Measurements from ENCODE around the gene VRK1. TPM values are rescaled to one million over a fixed set of nuclear protein-coding genes. Genes with fewer than 3 reads are reported as not detected.

VRK1 gene
- total and polyA plus RNA-seq, 2 of the 8 experiments (the other 6 are each of a cell fraction or from before 2014, with no cell fraction given) = 24.2 to 64.8 TPM

- TF ChIP-seq CEBPB (IDR thresholded peaks at IDR 0.05; ENCODE audit: low read depth, low read length) (no peak), KDM4A (IDR thresholded peaks at IDR 0.05; ENCODE audit: low read depth, low read length, severe bottlenecking) (no peak), SUZ12 (IDR thresholded peaks at IDR 0.05; ENCODE audit: low read length) (no peak), SIN3A (conservative IDR thresholded peaks at IDR 0.05 in 1 of 2, IDR thresholded peaks at IDR 0.05 in 1 of 2; ENCODE audit: low read depth in 1 of 2, low read length in 2 of 2) (no peak), RBBP5 (IDR thresholded peaks at IDR 0.05; ENCODE audit: borderline replicate concordance, low read depth, low read length) (no peak), TEAD4 (IDR thresholded peaks at IDR 0.05; ENCODE audit: low read depth, low read length) (no peak), NANOG (IDR thresholded peaks at IDR 0.05; ENCODE audit: insufficient read depth, low read depth, low read length, poor library complexity, severe bottlenecking) (no peak), CTBP2 (IDR thresholded peaks at IDR 0.05; ENCODE audit: borderline replicate concordance, insufficient read depth, insufficient read length, low read length) (no peak), MAX (IDR thresholded peaks at IDR 0.05) (no peak), ASH2L (IDR thresholded peaks at IDR 0.05; ENCODE audit: low read length) (no peak), HDAC6 (IDR thresholded peaks at IDR 0.05; ENCODE audit: low read depth, low read length) (no peak), CREB1 (IDR thresholded peaks at IDR 0.05) (no peak), EGR1 (IDR thresholded peaks at IDR 0.05; ENCODE audit: borderline replicate concordance, low read depth, low read length) (no peak), RFX5 (IDR thresholded peaks at IDR 0.05; ENCODE audit: borderline replicate concordance, low read depth, low read length) (no peak)
- CTCF ChIA-PET (ENCODE audit: partially characterized antibody) = interaction anchor here (0.8 kb wide), 1 partner anchor 15 kb away, joined by 3 read pairs; no protein-coding TSS in a partner anchor
- no peak overlapping the region for H3K4me2 ChIP-seq (ENCODE audit: insufficient read depth in 1 of 2, low read depth in 2 of 2, low read length in 2 of 2)
Measured at GRCh38 chr14:96881713-96882112, 84.5 kb downstream of the VRK1 start.

More at GRCh38 chr14:96881713-96882112, 84.5 kb downstream of the VRK1 start:
- Histone ChIP-seq H2BK5ac (ENCODE audit: low read depth, low read length) (no peak overlapping the region), H3K79me2 (ENCODE audit: control insufficient read depth in 1 of 2, insufficient read depth in 2 of 2, low read length in 2 of 2) (no peaks in the 10 kb centered on the region), H2BK12ac (ENCODE audit: low read depth, low read length) (no peak overlapping the region), H2AFZ (ENCODE audit: low read length) (no peak overlapping the region), H3K27me3 (replicated peaks in 1 of 4; ENCODE audit: control insufficient read depth in 3 of 4, extremely low read depth in 1 of 4, insufficient read depth in 3 of 4, low read length in 3 of 4) (no peaks in the 10 kb centered on the region), H3K4ac (replicated peaks; ENCODE audit: insufficient read length, low read depth, low read length) (no peak overlapping the region), H2BK120ac (replicated peaks; ENCODE audit: low read depth, low read length) (no peak overlapping the region), H2BK20ac (ENCODE audit: low read length) (no peak overlapping the region), H4K5ac (ENCODE audit: insufficient read length, low read depth, low read length) (no peak overlapping the region), H2BK15ac (ENCODE audit: low read length) (no peak overlapping the region), H4K8ac (ENCODE audit: extremely low read depth, insufficient read depth, low read length) (no peak overlapping the region), H3K56ac (replicated peaks; ENCODE audit: insufficient read length, low read depth, low read length) (no peak overlapping the region), H4K20me1 (replicated peaks in 1 of 2; ENCODE audit: control insufficient read depth in 1 of 2, insufficient read depth in 2 of 2, low read length in 2 of 2) (no peaks in the 10 kb centered on the region), H3K27ac (ENCODE audit: low read depth, low read length) (no peak overlapping the region), H3K18ac (ENCODE audit: extremely low read depth, low read length) (no peak overlapping the region), H2AK5ac (ENCODE audit: low read depth, low read length) (no peak overlapping the region), H3K4me3 (ENCODE audit: extremely low read depth in 1 of 4, insufficient read depth in 2 of 4, low read depth in 3 of 4, low read length in 4 of 4) (no peak overlapping the region), H3K23me2 (ENCODE audit: low read depth, low read length) (no peaks in the 10 kb centered on the region), H3K9ac (replicated peaks in 1 of 4; ENCODE audit: extremely low read depth in 1 of 4, low read depth in 3 of 4, low read length in 3 of 4) (no peak overlapping the region), H3K23ac (ENCODE audit: insufficient read length) (no peak overlapping the region), H3K9me3 (ENCODE audit: insufficient read depth in 2 of 2, low read depth in 1 of 2, low read length in 1 of 2) (no peaks in the 10 kb centered on the region), H3K14ac (ENCODE audit: insufficient read length) (no peak overlapping the region), H3K79me1 (ENCODE audit: low read depth, low read length) (no peaks in the 10 kb centered on the region), H4K91ac (replicated peaks; ENCODE audit: insufficient read length, low read length) (no peak overlapping the region), H3K36me3 (ENCODE audit: control insufficient read depth in 2 of 4, insufficient read depth in 4 of 4, low read length in 3 of 4) (peaks cover 0 to 11% (median 0%) of the 10 kb centered on the region in 4 experiments; a peak in 2 of 8 replicates), H3K4me1 (replicated peaks in 1 of 4; ENCODE audit: control insufficient read depth in 3 of 4, insufficient read depth in 4 of 4, low read length in 3 of 4) (no peaks in the 10 kb centered on the region)
- POLR2A ChIA-PET (ENCODE audit: partially characterized antibody) = interaction anchor here (1.2 kb wide), 1 partner anchor 11 kb away, joined by 3 read pairs; no protein-coding TSS in a partner anchor
- no peak for FAIRE-seq
- DNase-seq (ENCODE audit: low read depth in 1 of 2, low spot score in 2 of 2) = no peak
- WGBS, 2 experiments (ENCODE audit: extremely low coverage in 1 of 2, insufficient coverage in 1 of 2, insufficient read length in 1 of 2, insufficient replicate concordance in 2 of 2, low coverage in 1 of 2, low lambda C conversion rate in 2 of 2, missing lambda C conversion rate in 1 of 2) = 89% methylated on average over 3 of the region's 3 CpGs; no CpG with 5 or more reads in 1 of the 2 experiments

Measured in H1 (cell line).